H1 (cell line): ENCODE data around the gene RASGEF1C. TPM values are rescaled to one million over a fixed set of nuclear protein-coding genes. Genes with fewer than 3 reads are reported as not detected.

ENCODE experiments used
- ATF2 ChIP-seq: IDR thresholded peaks from 2 replicates; pipeline ENCODE4 v1.6.1; 2012; ENCODE audit warnings: low read length, inconsistent platforms
- CHD1 ChIP-seq: IDR thresholded peaks from 2 replicates; pipeline ENCODE4 v1.6.1; 2012; ENCODE audit warnings: low read depth, low read length, improper control_type of control experiment
- CHD2 ChIP-seq: IDR thresholded peaks from 2 replicates; pipeline ENCODE4 v1.6.1; 2012; ENCODE audit warnings: low read length, improper control_type of control experiment
- GABPA ChIP-seq: IDR thresholded peaks from 2 replicates; pipeline ENCODE4 v1.6.1; 2011; ENCODE audit warnings: mild to moderate bottlenecking, low read length, moderate library complexity, borderline replicate concordance; ENCODE audit not compliant: insufficient read depth
- RFX5 ChIP-seq: IDR thresholded peaks from 2 replicates; pipeline ENCODE4 v1.6.1; 2011; ENCODE audit warnings: low read depth, low read length, improper control_type of control experiment, borderline replicate concordance
- SP1 ChIP-seq: IDR thresholded peaks from 2 replicates; pipeline ENCODE4 v1.6.1; 2011; ENCODE audit warnings: low read depth, low read length
- SP2 ChIP-seq: IDR thresholded peaks from 2 replicates; pipeline ENCODE4 v1.6.1; 2012; ENCODE audit warnings: mild to moderate bottlenecking, low read length, inconsistent platforms
- TAF7 ChIP-seq: optimal IDR thresholded peaks from 2 replicates; pipeline ENCODE3; 2011; ENCODE audit warnings: low read depth, mild to moderate bottlenecking, inconsistent platforms, low read length, moderate library complexity, borderline replicate concordance
- polyA plus RNA-seq, 7 experiments: library from polyadenylated mRNA; depleted of rRNA in 3 of 7; stranded (reverse) in 5 of 7; unstranded in 2 of 7; fragments of >200 nt in 5 of 7; fragments of 200-250 nt in 2 of 7; gene quantifications; 1 replicate in 5 of 7; 2 replicates in 1 of 7; 4 replicates in 1 of 7; pipeline versions ENCODE4 v1.2.1 to v1.2.3, GENCODE V29; 2011 to 2013; ENCODE audit warnings: missing spikeins in 2 of 7, mixed read lengths in 2 of 7
- total RNA-seq: library from RNA; stranded (reverse); fragmentation: NEBNext Ultra II Directional; extraction: Animal tissue kit (Norgen Biotek cat#: 25700); gene quantifications from 2 replicates; pipeline ENCODE4 v1.2.1, GENCODE V29; 2021

The RASGEF1C gene
- total and polyA plus RNA-seq, 2 of the 8 experiments (the other 6 are each of a cell fraction or from before 2014, with no cell fraction given), result 0.26 to 0.61 TPM

- TF ChIP-seq SP1 (no peak), SP2 (no peak), RFX5 (no peak), ATF2 (no peak), CHD1 (no peak), TAF7 (peak; percentile 20), GABPA (no peak), CHD2 (peak; percentile 53; the same call in 1 of the 2 replicates)
Observed at GRCh38 chr5:180071531-180072255, 137.3 kb downstream of the RASGEF1C start, which contains the start of gene RNF130 (continued).
